GM21528 (cell line): Measurements from ENCODE around the gene NMRK2.
"Not testable (repeated sequence)": the region's sequence is repeated elsewhere in the genome, so short reads cannot be mapped to it uniquely, and the experiment has no call there.

Experiments used
- ATAC-seq: cut with Tn5 transposase; IDR thresholded peaks from one replicate; pipeline ENCODE4 v1.9.1; 2021; ENCODE audit warnings: mild to moderate bottlenecking, moderate library complexity; ENCODE audit not compliant: unreplicated experiment, low FRiP score

The NMRK2 gene

DNA sequence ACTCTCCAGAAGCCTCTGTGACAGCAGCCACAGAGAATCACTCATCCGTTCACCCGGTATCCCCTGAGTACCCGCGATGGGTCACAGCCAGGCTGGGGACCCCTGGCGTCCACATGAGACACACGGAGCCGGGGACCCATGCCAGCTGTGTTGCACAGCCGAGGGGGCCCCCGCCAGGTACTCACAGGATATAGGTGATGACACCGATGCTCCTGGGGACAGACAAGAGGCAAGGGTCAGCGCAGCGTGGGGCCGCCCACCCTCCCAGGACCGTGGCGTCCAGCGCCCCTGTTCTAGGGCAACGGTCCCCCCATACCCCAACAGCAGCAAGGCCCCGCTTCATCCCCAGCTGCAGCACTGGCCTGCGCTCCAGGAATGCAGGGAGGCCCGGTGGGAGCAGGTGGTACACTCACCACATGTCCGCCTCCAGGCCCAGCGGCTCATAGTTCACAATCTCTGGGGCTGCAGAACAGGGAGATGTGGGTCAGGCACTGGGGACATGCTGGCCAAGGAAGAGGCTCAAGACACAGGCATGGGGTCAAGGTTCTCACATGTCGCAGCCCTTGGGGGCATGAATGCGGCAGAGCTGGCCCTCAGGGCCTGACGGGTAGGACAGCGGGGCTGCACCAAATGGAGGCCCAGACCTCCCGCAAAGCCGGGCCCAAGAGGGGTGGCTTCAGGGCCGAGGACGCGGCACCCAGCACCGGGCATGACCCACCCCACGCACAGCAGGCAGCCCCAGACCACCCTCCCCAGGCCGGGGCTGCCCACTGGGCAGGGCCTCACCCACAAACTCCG lies 30.8 kb downstream of the NMRK2 start:
- no peak for ATAC-seq

DNA sequence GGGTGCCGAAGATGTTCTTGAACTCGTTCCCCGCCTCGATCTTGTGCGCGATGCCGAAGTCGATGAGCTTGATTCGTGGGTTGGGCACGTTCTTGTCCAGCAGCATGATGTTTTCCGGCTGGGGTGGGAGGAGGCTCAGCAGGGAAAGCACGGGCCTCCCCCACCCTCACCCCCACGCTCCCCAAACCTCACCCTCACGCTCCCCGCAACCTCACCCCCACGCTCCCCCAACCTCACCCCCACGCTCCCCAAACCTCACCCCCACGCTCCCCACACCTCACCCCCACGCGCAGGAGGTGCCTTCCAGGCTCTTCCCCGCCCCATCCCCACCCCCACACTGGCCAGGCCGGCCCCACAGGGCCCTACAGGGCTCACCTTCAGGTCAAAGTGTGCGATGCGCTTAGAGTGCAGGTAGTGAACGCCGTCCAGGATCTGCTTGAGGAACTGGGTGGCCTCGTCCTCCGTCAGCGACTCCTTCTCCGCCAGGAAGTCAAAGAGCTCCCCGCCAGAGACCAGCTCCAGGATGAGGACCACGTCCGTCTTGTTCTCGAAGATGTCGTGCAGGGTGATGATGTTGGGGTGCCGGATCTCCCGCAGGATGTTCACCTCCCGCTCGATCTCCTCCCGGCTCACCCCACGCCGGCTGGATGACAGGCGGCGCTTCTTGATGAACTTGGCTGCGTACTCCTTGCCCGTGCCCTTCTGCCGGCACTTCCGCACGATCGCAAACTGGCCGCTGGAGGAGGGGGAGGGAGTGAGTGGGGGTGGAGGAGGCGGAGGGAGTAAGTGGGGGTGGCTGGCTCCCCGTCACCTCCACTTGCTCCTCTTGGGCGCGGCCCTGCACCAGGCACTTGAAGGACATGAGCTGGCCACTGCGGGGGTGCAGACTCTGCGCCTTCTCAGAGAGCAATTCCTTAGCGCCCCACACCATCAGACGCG lies 31.7 kb downstream of the NMRK2 start:
- no peak for ATAC-seq

DNA sequence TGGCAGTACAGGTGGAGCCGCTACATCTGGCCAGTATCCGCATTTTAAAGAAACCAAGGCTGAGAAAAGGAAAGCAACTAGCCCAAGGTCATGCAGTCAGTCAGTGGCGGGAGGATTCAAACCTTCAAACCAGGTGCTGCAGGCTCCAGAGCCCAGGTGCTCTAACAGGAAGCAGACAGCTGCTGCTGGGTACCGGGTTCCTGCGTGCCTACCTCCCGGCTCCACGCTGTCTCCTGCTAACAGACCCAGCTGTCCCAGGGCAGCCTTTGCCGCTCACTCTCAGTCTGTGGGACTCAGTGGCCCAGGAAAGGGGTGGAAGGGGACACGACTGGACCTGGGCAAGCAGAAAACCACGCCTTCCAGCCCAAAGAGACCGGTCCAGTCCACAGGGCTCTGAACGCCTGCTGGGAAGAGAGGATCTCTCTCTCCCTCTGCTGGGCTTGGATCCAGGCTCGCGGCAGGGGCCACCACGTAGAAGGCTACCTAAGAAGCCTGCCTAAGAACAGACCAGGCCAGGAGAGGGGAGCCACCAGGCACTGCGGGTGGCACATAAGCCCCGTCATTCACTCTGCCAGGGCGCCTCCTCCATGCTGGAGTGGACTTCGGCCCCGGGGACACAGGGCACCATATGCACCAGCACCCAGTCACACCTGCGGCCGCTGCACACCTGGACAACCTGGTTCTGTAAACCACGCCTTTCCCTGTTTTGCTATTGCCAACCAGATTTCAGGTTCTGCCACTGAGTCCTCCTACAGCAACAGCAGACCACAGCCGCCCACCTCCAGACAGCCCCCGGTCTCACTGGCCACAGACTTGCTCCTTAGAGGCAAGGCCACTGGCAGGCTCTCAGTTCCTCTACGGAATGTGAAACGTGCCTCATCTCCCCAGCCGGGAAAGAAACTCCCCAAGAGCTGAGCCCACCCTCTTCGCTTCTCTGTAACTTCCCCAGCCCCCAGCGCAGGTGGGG lies 33.5 kb downstream of the NMRK2 start:
- ATAC-seq: no peak

DNA sequence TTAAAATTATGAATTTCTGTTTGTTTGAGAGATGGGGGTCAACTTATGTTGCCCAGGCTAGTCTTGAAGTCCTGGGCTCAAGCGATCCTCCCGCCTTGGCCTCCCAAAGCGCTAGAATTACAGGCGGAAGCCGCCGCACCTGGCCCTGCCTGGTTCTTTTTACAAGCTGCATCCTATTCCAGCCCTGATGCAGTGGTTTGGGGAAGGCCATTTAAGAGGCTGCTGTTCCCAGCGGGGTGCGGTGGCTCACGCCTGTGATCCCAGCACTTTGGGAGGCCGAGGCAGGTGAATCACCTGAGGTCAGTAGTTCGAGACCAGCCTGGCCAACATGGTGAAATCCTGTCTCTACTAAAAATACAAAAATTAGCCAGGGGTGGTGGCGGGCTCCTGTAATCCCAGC lies 35.1 kb downstream of the NMRK2 start:
- not testable (repeated sequence) for ATAC-seq

DNA sequence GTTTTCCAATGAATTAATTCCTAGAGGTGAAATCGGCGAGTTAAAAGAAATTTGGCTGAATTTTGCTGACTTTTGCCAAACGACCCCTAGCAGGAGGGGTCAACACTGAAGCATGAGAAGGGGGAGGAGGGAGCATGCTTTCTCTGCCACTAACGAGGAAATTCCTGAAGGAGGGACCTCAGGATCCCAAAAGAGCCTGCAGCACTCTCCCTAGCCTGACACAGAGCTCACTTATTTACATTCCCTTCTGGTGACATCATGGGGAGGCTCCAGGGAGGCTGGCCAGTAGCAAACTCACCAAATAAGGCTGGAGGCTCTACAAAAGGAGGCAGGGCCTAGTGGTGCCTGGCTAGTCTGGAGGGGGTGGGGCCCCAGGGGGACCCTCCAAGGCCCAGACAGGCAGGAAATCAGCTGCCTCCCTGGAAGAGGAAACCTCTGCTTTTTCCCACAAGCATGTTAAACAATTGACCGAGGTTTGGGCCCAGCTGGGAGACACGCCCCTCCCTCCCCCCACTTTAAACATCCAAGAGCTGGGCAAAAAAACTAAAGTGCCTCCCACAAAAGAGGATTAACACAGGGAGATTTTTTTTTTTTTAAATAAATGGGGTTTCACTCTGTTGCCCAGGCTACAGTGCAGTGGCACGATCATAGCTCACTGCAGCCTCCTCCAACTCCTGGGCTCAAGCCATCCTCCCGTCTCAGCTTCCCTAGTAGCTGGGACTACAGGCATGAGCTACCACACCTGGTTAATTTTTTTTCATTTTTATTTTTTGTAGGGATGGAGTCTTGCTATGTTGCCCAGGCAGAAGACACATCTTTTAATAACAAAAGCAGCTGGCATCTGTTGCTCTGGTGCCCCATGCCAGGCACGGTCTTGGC lies 35.9 kb downstream of the NMRK2 start:
- no peak for ATAC-seq

DNA sequence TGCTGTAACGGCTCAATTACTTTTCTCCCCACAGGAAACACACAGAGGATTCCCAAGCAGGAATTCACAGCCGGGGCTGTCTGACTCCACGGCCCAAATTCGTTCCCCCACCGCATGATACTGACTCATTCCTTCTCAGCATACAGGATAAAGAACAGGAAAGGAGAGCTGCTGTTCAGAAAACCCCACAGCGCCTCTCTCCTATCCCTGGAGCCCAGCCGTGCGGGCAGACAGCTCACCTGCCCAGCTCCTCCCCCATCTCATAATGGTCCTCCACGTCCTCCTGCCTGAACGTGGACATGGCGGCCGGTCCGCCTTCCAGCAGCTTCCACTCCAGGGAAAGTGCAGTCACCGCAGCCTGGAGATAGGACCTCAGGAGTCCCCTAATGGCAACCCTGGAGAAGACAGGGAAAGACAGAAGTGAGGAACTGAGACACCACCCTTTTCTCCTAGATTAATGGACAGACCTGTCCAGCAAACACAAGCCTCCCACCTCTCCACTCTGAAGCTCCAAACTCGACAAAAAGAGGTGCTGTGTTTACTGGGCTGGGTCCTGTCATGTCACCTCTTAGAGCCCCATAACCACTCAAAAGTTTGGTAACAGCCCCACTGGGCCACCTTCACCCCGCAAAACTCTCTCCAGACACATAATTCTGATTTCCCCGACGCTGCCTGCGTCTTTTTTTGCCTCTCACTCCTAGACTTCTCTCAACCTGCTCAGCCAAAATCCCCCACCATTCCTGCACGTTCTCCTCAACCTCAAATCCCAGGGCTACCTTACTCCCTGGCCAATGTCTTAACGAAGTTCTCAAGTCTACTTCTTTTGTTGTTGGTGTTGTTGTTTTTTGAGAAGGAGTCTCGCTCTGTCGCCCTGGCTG lies 36.8 kb downstream of the NMRK2 start:
- ATAC-seq: no peak

DNA sequence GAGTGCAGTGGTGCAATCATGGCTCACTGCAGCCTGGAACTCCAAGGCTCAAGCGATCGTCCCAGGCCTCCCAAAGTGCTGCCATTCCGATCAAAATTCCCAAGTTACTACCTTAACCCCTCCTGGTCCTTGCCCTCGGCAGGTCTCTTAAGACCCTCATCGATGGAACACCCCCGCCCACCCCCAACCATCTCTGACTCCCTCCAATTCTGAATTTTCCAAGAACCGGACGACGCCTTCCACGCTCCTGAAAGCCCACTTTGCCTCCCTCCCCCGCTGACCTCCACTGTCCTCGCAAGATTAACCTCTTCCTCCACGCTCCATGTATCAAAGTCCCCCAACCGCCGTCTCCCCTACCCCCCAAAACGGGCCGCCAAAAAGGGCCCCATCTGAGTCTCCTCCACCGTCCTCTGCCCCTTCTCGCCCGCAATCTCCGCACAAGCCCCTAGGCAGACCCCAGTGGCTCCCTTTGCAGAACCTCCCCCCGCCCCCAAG lies 37.5 kb downstream of the NMRK2 start:
- no peak for ATAC-seq

DNA sequence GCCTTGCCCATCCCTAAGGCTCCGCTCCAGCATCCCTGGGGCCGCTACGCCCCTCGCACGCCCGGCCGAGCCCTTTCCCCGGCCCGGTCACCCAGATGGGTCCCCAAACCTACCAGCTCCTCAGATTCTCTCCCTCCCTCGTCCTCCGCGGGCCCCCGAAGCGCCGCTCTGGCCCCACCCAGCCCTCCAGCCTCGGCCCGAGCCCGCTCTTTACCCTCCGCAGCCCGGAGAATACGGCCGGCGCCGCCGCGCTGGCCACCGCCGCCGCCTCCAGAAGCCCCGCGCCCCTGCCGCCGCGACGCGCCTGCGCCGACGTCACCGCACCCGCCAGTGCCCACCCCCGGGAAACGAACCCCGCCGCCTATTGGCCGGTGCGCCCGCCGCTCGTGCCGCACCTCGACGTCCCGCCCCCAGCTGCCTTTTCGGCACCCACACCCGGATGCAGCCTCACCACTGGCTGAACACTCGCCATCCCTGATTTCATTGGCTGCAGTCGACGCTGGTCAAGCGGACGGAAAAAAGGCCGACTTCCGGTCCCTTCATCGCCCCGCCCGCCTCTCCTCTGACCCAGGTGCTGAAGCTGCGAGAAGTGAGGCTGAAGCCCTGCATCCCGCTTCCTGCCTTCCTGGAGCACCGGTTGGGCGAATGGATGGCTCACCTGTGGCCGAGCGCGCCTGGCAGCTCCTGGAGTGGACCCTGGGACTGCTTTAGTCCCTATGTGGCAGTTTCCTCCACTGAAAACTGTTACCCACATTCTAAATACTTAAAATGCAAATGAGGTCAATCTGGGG lies 38.1 kb downstream of the NMRK2 start, which contains the start of gene DAPK3:
TSS of gene DAPK3 (minus strand) at position 292 of the 791 bp plus-strand sequence. CDS start 1,364 bp downstream, outside the sequence.
- ATAC-seq: peak; percentile 89

DNA sequence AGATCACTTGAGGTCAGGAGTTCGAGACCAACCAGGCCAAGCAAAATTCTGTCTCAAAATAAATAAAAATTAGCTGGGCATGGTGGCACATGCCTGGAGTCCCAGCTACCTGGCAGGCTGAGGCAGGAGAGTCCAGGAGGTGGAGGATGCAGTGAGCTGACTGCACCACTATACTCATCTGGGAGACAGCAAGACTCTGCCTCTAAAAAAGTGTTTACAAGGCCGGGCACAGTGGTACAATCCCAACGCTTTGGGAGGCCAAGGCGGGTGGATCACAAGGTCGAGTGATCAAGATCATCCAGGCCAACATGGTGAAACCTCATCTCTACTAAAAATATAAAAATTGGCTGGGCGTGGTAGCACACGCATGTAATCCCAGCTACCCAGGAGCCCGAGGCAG lies 42.3 kb downstream of the NMRK2 start:
- ATAC-seq: no peak

DNA sequence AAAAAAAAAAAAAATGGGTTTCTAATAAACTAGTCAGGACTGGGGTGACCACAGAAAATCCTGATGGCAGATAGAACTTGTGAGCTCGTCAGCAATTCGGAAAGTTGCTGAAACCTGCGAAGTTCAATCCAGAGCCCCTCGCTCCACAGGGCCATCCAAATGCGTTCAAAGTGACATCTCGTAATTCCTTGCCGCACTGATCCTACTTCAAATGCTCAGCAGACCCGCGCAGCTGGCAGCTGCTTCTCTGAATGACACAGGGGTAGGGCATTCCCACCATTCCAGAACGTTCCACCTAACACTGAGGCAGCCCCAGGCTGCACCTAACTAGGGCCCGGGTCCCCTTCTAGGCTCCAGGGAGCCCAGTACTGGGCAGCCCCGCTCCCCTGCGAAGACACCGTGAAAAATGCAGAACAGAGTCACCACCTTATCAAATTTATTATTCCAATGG lies 42.8 kb downstream of the NMRK2 start:
- no peak for ATAC-seq

DNA sequence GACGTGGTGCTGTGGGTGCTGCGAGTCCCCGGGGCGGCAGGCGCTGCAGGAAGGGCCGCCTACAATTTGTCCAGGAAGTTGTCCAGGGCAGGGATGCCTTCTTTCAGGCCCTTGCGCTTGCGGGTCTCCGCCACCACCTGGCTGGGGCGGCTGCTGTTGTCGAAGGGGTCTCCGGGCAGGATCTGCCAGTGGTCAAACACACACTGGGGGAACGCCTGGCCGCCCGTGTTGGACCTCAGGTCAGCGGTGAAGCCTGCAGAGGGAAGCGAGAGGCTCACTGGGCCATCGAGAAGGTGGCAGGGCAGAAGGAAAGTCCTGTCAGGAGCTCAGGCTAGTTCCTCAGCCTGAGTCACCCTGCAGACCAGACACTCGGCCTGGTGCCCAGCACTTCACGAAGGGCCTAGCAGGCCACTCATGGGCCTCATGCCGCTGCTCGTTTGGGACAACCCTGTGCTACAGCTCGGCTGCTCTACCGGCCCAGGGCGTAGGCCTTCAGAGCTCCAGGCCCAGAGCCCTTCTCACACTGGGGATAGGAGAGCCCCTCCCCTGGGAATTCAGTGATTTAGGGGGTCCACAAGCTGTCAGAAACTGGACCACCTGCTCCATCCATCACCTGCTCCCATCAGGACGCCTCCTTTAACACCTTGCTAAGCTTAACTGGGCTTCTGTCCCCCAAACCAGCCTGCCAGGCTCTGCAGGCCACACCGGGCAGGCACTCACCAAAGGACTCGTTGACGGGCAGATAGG lies 43.8 kb downstream of the NMRK2 start:
- ATAC-seq: no peak

DNA sequence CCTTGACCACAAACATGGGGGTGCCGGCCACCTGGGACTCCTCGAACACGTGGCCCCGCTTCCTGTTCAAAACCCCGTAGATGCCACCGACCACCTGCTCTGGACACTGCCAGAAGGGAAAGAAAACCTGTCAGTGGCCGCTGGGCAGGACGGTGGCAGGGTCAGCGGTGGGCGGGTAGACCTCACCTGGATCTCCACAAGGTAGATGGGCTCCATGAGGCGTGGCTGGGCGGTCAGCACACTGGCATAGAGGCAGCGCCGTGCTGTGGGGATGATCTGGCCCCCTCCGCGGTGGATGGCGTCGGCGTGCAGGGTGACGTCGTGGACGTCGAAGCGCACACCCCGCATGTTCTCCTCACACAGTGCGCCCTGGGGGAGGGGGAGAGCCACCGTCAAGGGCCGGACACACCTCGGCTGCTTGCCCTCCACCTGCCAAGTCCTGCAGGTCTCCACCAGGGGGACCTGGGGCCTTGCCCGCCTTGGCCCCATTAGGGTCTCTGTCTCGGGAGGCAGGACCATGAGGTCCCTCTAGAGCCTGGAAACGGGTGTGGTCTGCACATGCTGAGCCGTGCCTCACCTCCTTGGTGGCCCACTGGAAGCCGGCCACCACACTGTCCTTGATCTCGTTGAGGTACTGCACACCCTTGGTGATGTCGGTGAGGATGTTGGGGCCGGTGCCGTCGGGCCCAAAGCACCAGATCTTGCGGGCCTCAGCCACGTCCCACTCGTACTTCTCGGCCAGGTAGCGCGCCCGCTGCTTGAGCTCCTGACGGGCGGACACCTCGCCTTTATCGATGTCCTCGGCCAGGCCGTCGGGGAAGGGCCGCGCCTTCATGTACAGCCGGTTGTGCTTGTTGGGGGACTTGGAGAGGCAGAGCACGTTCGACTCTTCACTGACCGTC lies 44.6 kb downstream of the NMRK2 start:
- no peak for ATAC-seq

DNA sequence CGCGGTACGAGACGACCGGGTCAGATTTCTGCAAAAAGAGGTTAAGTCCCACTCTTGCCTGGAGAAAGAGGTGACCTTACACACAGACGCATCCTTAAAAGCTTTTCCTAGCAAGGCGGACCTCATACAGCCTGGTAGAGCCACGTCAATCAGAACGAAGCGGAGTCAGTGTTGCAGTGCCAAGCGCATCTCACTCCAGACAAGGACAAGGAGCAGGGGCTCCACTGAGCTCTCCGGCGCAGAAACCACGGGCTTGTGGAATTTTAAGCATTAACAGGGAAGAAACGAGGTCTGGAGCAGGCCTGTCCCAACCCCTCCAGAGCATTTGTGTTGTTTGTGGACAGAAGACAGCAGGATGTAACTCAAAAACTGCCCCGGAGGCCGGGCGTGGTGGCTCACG lies 45.3 kb downstream of the NMRK2 start:
- no peak for ATAC-seq

DNA sequence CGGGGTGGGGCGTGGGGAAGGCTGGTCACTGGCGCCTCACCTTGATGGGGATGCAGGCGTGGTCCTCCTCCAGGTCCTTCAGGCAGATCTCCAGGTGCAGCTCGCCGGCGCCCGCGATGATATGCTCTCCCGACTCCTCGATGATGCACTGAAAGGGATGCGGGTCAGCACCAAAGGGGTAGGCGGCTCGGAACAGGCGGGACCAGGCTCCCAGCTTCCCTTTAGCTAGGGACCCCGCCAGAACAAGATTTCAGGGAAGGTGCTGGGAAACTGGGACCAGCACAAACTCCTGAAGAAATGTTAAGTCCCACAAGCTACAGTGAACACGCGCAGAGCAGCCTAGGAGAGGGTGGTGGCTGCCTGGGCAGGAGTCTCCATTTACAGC lies 46.4 kb downstream of the NMRK2 start:
- ATAC-seq: no peak

DNA sequence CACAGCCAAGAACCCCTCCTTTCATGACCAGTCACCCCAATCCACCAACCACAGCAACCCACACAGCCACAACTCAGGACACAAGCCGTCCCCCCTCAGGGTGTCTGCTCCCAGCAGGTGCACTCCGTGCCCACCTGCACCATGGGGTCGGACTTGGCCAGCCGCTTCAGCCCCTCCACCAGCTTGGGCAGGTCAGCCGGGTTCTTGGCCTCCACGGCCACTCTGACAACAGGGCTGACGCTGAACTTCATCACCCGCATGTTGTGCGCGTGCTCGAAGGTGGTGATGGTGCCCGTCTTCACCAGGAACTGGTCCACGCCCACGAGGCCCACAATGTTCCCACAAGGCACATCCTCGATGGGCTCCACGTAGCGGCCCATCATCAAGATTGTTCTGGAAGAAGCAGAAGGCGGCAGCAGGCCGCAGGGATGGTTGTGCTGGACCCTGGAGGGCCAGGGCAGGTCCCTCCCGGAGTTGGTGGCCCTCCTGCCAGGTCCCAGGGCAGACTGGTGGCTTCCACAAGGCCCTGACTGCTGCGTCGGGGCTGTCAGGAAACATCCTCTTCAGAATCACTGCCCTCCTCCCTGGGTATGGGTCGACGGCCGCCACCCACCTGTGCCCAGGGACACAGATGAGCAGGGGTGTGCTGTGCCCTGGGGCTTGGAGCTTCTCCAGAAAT lies 46.9 kb downstream of the NMRK2 start:
- ATAC-seq: no peak
